SKM-1 (cell line): ENCODE results near the gene RIPK4.
"Not testable (repeated sequence)": the region's sequence is repeated elsewhere in the genome, so short reads cannot be mapped to it uniquely, and the experiment has no call there.

Experiments used
- DNase-seq: peaks from one replicate; lab custom pipeline; 2025; ENCODE audit not compliant: unreplicated experiment; lab: John Stamatoyannopoulos, UW

The RIPK4 gene

DNA sequence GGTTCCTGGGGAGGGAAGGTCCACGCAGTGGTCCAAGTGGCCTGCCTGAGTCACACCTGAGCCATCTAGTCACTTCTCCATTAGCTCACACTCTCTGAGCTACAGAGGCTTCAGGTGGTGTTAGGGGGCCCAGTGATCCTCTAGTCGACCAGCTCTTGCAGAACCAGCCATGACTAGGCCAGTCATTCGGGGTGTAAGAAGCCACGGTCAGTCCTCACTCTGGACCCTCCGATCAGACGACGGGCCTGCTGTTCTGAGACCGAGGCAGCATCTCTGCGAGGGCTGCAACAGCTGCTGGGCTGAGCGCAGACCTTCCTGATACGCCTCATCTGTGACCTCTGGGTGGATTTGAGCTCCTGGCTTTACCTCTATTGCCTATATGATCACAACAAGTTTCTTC, 68.8 kb downstream of the RIPK4 start:
- DNase-seq, result no peak

DNA sequence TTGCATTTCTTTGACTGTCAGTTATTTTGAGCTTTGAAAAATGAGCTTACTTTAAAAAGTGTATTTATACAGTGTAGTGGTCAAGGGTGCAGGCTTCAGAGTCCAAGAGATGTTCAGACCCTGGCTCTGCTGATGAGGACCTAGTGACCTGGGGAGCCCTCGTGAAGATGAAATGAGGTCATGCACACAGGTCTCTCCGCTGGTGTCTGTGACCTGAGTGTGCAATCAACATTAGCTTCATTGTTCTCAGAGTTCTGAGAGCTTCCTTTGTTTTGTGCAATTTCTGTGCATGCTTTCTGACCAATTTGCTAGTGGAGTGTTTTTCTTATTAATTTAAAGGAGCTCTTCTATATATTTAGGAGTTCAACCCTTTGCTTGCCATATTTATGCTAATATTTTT, 71.3 kb downstream of the RIPK4 start:
- DNase-seq, result no peak

DNA sequence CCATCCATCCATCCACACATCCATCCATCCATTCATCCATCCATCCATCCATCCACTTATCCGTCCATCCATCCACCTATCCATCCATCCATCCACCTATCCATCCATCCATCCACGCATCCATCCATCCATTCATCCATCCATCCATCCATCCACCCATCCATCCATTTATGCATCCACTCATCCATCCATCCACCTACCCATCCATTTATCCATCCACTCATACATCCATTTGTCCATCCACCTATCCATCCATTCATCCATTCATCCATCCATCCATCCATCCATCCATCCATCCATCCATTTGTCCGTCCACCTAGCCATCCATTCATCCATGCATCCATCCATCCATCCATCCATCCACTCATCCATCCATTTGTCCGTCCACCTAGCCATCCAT, 72.8 kb downstream of the RIPK4 start:
- not testable (repeated sequence) for DNase-seq

- DNase-seq, result no peak
Measured at GRCh38 chr21:41692185-41692565, 74.7 kb downstream of the RIPK4 start.

DNA sequence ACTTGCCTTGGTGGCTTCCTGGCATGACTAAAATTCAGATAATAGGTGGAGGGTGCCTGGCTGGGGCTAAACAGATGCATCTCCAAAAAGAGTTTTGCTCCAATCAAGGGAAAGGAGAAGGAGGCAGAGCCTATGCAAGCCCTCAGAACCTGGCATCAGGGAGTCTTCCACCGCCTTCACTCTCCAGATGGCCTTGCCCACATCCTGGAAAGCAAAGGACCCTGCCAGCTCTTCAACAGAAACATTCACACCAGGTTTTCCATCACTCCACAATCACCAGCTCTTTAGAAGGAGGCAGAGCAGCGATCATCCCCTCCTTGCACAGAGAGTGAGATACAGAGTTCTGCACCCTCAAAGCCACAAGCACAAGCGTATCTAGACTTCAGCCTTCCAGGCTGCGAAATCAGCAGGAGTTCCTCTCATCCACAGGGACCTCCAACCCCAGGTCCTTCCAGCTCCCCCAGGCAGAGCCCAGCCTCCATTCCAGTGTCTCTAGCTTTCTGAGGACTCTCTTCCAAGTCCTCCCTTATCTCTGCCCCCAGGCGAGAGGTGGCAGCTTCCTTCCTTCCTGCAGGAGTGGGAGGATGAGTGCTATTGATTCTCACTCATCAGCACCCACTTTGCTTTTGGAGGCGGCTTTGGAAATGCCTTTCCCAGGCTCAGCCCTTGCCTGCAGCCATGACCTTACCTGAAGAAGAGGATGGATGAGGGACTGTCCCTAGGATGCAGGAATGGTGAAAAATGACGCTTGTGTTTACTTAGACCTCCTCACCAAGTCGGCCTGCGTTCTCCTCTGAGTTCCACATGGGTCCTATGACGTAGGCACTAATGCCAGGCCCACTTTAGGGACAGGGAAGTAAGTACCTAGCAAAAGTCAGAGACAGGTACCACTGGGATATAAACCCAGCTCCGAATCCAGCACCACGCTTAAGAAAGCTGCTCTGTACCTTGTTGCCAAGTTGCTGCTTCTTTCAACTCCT, 75.4 kb downstream of the RIPK4 start:
- DNase-seq, result no peak
